Activated B cell treated with CpG ODN at 0.5 μM for 24 hours (primary cell): Measurements from ENCODE around the gene DLG2. TPM values are rescaled to one million over a fixed set of nuclear protein-coding genes. Genes with fewer than 3 reads are reported as not detected.
"Not testable (repeated sequence)": the region's sequence is repeated elsewhere in the genome, so short reads cannot be mapped to it uniquely, and the experiment has no call there.

Experiments used
- ATAC-seq: fragments of 200-7000 bp; cut with Tn5 transposase; one replicate; pipeline ENCODE4 v1.10.0; 2021; ENCODE audit warnings: low read depth, mild to moderate bottlenecking, moderate library complexity
- CTCF ChIA-PET: fragments of 350-600 bp; sonication (Branson Sonifier 250); formaldehyde crosslinking; loops from one replicate; lab custom pipeline; 2021; ENCODE audit warnings: antibody characterized with exemption; lab: Charles Lee
- POLR2A ChIA-PET: fragments of 350-600 bp; sonication (Branson Sonifier 250); formaldehyde crosslinking; loops from one replicate; lab custom pipeline; 2021; ENCODE audit warnings: antibody characterized with exemption; lab: Charles Lee
- DNase-seq: peaks from one replicate; pipeline ENCODE4 v3.0.0; 2022
- H3K27ac Mint-ChIP-seq: one replicate; pipeline ENCODE4 v1.8.0; 2020; ENCODE audit warnings: mixed read lengths
- H3K27me3 Mint-ChIP-seq: one replicate; pipeline ENCODE4 v1.8.0; 2021; ENCODE audit warnings: mixed read lengths
- H3K36me3 Mint-ChIP-seq: one replicate; pipeline ENCODE4 v1.8.0; 2021; ENCODE audit warnings: low read depth, mixed read lengths
- H3K4me1 Mint-ChIP-seq: one replicate; pipeline ENCODE4 v1.8.0; 2021; ENCODE audit warnings: mixed read lengths
- H3K4me3 Mint-ChIP-seq: one replicate; pipeline ENCODE4 v1.8.0; 2020; ENCODE audit warnings: mild to moderate bottlenecking, mixed read lengths
- H3K9me3 Mint-ChIP-seq: one replicate; pipeline ENCODE4 v1.8.0; 2020; ENCODE audit warnings: mixed read lengths
- CTCF ChIP-seq: fragments of 200-600 bp; IDR thresholded peaks from one replicate; pipeline ENCODE4 v1.8.0; 2022; ENCODE audit warnings: antibody characterized with exemption, mild to moderate bottlenecking
- intact Hi-C: fragments of 100-400 bp; cut with micrococcal nuclease; formaldehyde crosslinking; loops from one replicate; pipeline ENCODE4 v1.15.1; 2024
- total RNA-seq: library from RNA; stranded (reverse); gene quantifications from 2 replicates; pipeline ENCODE4 v1.2.3, GENCODE V29; 2022

DLG2 gene
- total RNA-seq, 1 donor from 2014 or later, result 2.7 TPM

GRCh38 chr11:85236211-85236610, 390.9 kb downstream of the DLG2 start:
- peaks cover 2% of the 10 kb centered on the region for H3K9me3 Mint-ChIP-seq
- intact Hi-C loops, result no loop called here
- DNase-seq (no peak), ATAC-seq (no peak)
- no peaks in the 10 kb centered on the region for H3K27me3 Mint-ChIP-seq
- POLR2A ChIA-PET, result no interaction called here
- no peak overlapping the region for H3K4me3 Mint-ChIP-seq
- H3K4me1 Mint-ChIP-seq, result no peaks in the 10 kb centered on the region
- no peak for TF ChIP-seq CTCF
- no peak overlapping the region for H3K27ac Mint-ChIP-seq
- H3K36me3 Mint-ChIP-seq, result no peaks in the 10 kb centered on the region
- CTCF ChIA-PET, result no interaction called here

GRCh38 chr11:85232559-85232958, 394.6 kb downstream of the DLG2 start:
- POLR2A ChIA-PET, result no interaction called here
- DNase-seq (no peak), ATAC-seq (no peak)
- no peaks in the 10 kb centered on the region for H3K27me3 Mint-ChIP-seq
- H3K4me1 Mint-ChIP-seq, result no peaks in the 10 kb centered on the region
- no peak overlapping the region for H3K27ac Mint-ChIP-seq
- no peak for TF ChIP-seq CTCF
- CTCF ChIA-PET, result no interaction called here
- H3K36me3 Mint-ChIP-seq, result no peaks in the 10 kb centered on the region
- no peak overlapping the region for H3K4me3 Mint-ChIP-seq
- H3K9me3 Mint-ChIP-seq, result peaks cover 5% of the 10 kb centered on the region
- intact Hi-C loops, result no loop called here

- ChIA-PET POLR2A (no interaction called here), CTCF (no interaction called here)
- no peak overlapping the region for H3K4me3 Mint-ChIP-seq
- DNase-seq (no peak), ATAC-seq (no peak)
- intact Hi-C loops, result no loop called here
- no peaks in the 10 kb centered on the region for H3K27me3 Mint-ChIP-seq
- no peak overlapping the region for H3K27ac Mint-ChIP-seq
- H3K36me3 Mint-ChIP-seq, result no peaks in the 10 kb centered on the region
- peaks cover 5% of the 10 kb centered on the region for H3K9me3 Mint-ChIP-seq
- TF ChIP-seq CTCF, result no peak
- H3K4me1 Mint-ChIP-seq, result no peaks in the 10 kb centered on the region
Measured at GRCh38 chr11:85231588-85231987, 395.6 kb downstream of the DLG2 start.

GRCh38 chr11:85229723-85230122, 397.4 kb downstream of the DLG2 start:
- H3K4me3 Mint-ChIP-seq, CTCF ChIA-PET, DNase-seq, H3K27ac Mint-ChIP-seq, H3K4me1 Mint-ChIP-seq, POLR2A ChIA-PET, H3K36me3 Mint-ChIP-seq, ATAC-seq, intact Hi-C loops, H3K9me3 Mint-ChIP-seq, H3K27me3 Mint-ChIP-seq: not testable (repeated sequence)

GRCh38 chr11:85196968-85197367, 430.2 kb downstream of the DLG2 start:
- Mint-ChIP-seq H3K36me3 (no peaks in the 10 kb centered on the region), H3K4me1 (no peaks in the 10 kb centered on the region), H3K4me3 (no peak overlapping the region), H3K9me3 (peaks cover 3% of the 10 kb centered on the region), H3K27me3 (no peaks in the 10 kb centered on the region), H3K27ac (no peak overlapping the region)
- DNase-seq, result no peak
- ATAC-seq, result no peak
- intact Hi-C loops, result no loop called here
- CTCF ChIA-PET, result no interaction called here
- no peak for TF ChIP-seq CTCF
- POLR2A ChIA-PET, result no interaction called here

- Mint-ChIP-seq H3K9me3 (no peaks in the 10 kb centered on the region), H3K36me3 (no peaks in the 10 kb centered on the region), H3K27me3 (no peaks in the 10 kb centered on the region), H3K4me1 (no peaks in the 10 kb centered on the region), H3K4me3 (no peak overlapping the region), H3K27ac (no peak overlapping the region)
- ChIA-PET CTCF (no interaction called here), POLR2A (no interaction called here)
- intact Hi-C loops, result no loop called here
- DNase-seq (no peak), ATAC-seq (no peak)
- TF ChIP-seq CTCF, result no peak
Measured at GRCh38 chr11:85195934-85196333, 431.2 kb downstream of the DLG2 start.
